Measurements from ENCODE around the gene WWOX. TPM values are rescaled to one million over a fixed set of nuclear protein-coding genes. Genes with fewer than 3 reads are reported as not detected.

Gene WWOX
- total RNA-seq, 2 donors from 2014 or later: 30.0 to 35.4 TPM

DNA sequence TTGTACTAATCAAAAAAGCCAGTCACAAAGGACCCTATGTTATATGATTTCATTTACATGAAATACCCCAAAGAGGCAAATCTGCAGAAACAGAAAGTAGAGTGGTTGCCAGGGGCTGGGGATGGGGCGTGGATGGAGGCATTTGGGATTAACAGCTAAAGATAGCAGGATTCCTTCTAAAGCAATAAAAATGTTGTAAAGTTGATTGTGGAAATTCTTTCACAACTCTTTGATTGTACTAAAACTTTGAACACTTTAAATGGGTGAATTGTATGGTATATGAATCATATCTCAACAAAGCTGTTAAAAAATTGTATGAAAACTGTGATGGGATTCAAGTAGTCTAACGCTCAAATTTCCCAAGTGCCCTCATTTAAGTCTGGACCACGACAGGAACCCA is 870.3 kb downstream of the WWOX start:
- TF ChIP-seq, protein P1, sequence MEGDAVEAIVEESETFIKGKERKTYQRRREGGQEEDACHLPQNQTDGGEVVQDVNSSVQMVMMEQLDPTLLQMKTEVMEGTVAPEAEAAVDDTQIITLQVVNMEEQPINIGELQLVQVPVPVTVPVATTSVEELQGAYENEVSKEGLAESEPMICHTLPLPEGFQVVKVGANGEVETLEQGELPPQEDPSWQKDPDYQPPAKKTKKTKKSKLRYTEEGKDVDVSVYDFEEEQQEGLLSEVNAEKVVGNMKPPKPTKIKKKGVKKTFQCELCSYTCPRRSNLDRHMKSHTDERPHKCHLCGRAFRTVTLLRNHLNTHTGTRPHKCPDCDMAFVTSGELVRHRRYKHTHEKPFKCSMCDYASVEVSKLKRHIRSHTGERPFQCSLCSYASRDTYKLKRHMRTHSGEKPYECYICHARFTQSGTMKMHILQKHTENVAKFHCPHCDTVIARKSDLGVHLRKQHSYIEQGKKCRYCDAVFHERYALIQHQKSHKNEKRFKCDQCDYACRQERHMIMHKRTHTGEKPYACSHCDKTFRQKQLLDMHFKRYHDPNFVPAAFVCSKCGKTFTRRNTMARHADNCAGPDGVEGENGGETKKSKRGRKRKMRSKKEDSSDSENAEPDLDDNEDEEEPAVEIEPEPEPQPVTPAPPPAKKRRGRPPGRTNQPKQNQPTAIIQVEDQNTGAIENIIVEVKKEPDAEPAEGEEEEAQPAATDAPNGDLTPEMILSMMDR (conservative IDR thresholded peaks at IDR 0.05): no peak

DNA sequence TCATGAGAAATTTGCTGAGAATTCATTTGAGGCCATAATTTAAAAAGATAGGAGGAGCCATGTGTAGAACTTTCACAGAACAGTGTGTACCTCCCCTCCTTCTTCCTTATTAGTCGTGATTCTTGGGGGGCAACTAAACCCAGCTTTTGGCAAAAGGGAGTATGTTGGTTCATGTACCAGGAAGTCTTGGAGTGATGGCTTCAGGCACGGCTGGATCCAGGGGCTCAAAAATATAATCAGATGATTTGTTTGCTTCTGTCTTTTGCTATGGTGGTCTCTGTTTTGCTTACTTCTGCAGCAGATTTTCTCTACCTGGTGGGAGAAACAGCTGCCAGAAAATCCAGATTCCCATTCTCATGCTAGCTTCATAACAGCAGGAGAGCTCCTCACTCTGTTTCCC is 871.2 kb downstream of the WWOX start:
- no peak overlapping the region for H3K9ac ChIP-seq (ENCODE audit: extremely low read depth, low read length, poor library complexity, severe bottlenecking)
- H3K4me3 ChIP-seq (ENCODE audit: low read length): no peak overlapping the region
- no peaks in the 10 kb centered on the region for H3K9me3 ChIP-seq (ENCODE audit: control insufficient read depth, low read length)
- H3K4me1 Mint-ChIP-seq: peaks cover 4% of the 10 kb centered on the region
- H3K4me1 ChIP-seq (ENCODE audit: control insufficient read depth, insufficient read depth, low read length): no peaks in the 10 kb centered on the region
- no peaks in the 10 kb centered on the region for H3K27me3 Mint-ChIP-seq (ENCODE audit: insufficient read depth)
- WGBS, 2 experiments (ENCODE audit: insufficient coverage in 1 of 2, insufficient read length in 1 of 2): 92 to 100% methylated on average over 1 to 2 of the region's 2 CpGs
- H3K36me3 ChIP-seq (ENCODE audit: control insufficient read depth, insufficient read depth, low read length): no peaks in the 10 kb centered on the region
- TF ChIP-seq, protein P1 (conservative IDR thresholded peaks at IDR 0.05): no peak
- H3K9me3 Mint-ChIP-seq: peaks cover under 1% of the 10 kb centered on the region
- no peak overlapping the region for H3K4me3 Mint-ChIP-seq
- no peak overlapping the region for H3K27ac Mint-ChIP-seq
- H3K27me3 ChIP-seq (ENCODE audit: control insufficient read depth, insufficient read depth, low read length, poor library complexity, severe bottlenecking): no peaks in the 10 kb centered on the region
- no peak overlapping the region for H3K27ac ChIP-seq (ENCODE audit: low read depth, low read length)
- no peak for DNase-seq
- no peaks in the 10 kb centered on the region for H3K36me3 Mint-ChIP-seq (ENCODE audit: low read depth)

More for the DNA sequence above, 870.3 kb downstream of the WWOX start:
- H3K4me3 ChIP-seq (ENCODE audit: low read length): no peak overlapping the region
- H3K4me1 ChIP-seq (ENCODE audit: control insufficient read depth, insufficient read depth, low read length): no peaks in the 10 kb centered on the region
- H3K27me3 ChIP-seq (ENCODE audit: control insufficient read depth, insufficient read depth, low read length, poor library complexity, severe bottlenecking): no peaks in the 10 kb centered on the region
- Mint-ChIP-seq H3K4me3 (no peak overlapping the region), H3K9me3 (peaks cover 8% of the 10 kb centered on the region), H3K27ac (no peak overlapping the region), H3K36me3 (ENCODE audit: low read depth) (no peaks in the 10 kb centered on the region), H3K27me3 (ENCODE audit: insufficient read depth) (peaks cover 2% of the 10 kb centered on the region), H3K4me1 (peaks cover 4% of the 10 kb centered on the region)
- 61 to 72% methylated on average over 2 to 3 of the region's 3 CpGs for WGBS, 2 experiments (ENCODE audit: insufficient coverage in 1 of 2, insufficient read length in 1 of 2)
- DNase-seq: no peak
- no peaks in the 10 kb centered on the region for H3K36me3 ChIP-seq (ENCODE audit: control insufficient read depth, insufficient read depth, low read length)
- no peak overlapping the region for H3K27ac ChIP-seq (ENCODE audit: low read depth, low read length)
- H3K9me3 ChIP-seq (ENCODE audit: control insufficient read depth, low read length): no peaks in the 10 kb centered on the region
- no peak overlapping the region for H3K9ac ChIP-seq (ENCODE audit: extremely low read depth, low read length, poor library complexity, severe bottlenecking)

DNA sequence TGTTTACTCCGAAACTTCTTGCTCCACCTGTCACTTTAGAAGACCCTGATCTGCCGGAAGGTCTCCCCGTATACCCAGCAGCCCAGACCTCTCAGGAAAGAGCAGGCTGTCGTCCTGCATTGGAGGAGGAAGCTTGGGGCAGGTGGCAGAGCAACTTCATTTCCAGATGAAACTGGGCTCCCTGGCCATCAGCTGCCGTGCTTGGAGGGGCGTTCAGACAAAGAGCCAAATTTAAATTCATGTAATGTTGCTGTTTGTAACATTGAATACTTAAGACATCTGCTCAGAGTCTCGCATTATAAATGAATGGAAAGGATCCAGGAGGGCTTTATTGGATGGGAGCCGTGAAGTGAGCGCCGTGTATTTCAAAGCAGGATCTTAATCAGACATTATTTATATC is 872.6 kb downstream of the WWOX start:
- peaks cover 4% of the 10 kb centered on the region for H3K4me1 Mint-ChIP-seq
- Histone ChIP-seq H3K4me1 (ENCODE audit: control insufficient read depth, insufficient read depth, low read length) (no peaks in the 10 kb centered on the region), H3K4me3 (ENCODE audit: low read length) (no peak overlapping the region), H3K27ac (ENCODE audit: low read depth, low read length) (no peak overlapping the region), H3K27me3 (ENCODE audit: control insufficient read depth, insufficient read depth, low read length, poor library complexity, severe bottlenecking) (no peaks in the 10 kb centered on the region), H3K9me3 (ENCODE audit: control insufficient read depth, low read length) (no peaks in the 10 kb centered on the region), H3K9ac (ENCODE audit: extremely low read depth, low read length, poor library complexity, severe bottlenecking) (no peak overlapping the region), H3K36me3 (ENCODE audit: control insufficient read depth, insufficient read depth, low read length) (no peaks in the 10 kb centered on the region)
- no peak overlapping the region for H3K4me3 Mint-ChIP-seq
- H3K27ac Mint-ChIP-seq: no peak overlapping the region
- DNase-seq: no peak
- WGBS, 2 experiments (ENCODE audit: insufficient coverage in 1 of 2, insufficient read length in 1 of 2): 93 to 94% methylated on average over 6 to 7 of the region's 10 CpGs
- TF ChIP-seq, protein P1 (conservative IDR thresholded peaks at IDR 0.05): no peak
- no peaks in the 10 kb centered on the region for H3K36me3 Mint-ChIP-seq (ENCODE audit: low read depth)
- no peaks in the 10 kb centered on the region for H3K9me3 Mint-ChIP-seq
- no peaks in the 10 kb centered on the region for H3K27me3 Mint-ChIP-seq (ENCODE audit: insufficient read depth)

Data from endodermal cell (in vitro differentiated cells).